ENCODE data around the gene SETBP1.

SETBP1 gene

DNA sequence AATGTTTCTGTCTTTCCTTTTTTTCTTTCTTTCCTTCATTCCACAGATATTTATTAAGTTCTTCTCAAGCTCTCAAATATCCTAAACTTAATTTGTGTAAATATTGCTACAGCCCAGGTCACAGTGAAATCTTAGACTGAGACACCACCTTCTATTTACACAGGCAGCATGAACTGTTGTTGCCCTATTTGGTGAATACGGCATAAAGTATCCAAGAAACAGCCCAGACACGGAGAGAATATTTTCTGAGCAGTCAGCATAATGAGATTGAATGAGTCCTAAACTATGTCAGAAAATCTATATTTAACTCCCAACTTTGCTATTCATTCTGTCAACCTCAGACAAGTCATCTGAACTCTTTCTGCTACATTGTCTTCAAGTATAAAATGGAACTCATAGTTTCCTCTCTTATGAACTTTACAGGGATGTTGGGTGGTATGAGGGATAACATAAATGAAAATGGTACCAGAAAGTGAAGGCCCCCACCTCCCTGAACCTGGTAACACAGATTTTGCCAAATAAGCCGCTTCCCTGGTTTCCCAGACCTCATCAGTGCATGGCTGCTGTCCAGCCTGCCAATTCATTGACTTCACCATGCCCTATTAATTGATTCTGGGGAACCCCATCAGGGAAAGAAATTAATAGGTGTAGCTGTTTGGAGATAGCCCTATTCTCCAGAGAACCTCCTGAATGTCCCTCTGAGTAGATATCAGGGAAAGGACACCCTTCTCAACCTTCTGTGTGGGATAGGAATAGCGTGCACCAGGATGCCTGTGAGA, 235.9 kb downstream of the SETBP1 start:
- Histone ChIP-seq H2BK15ac (ENCODE audit: low read length) (no peak overlapping the region), H2BK120ac (ENCODE audit: low read depth, low read length) (no peak overlapping the region), H3K9ac (ENCODE audit: low read depth, low read length, poor library complexity) (no peak overlapping the region), H3K9me3 (replicated peaks in 1 of 2; ENCODE audit: control insufficient read depth in 2 of 2, insufficient read depth in 1 of 2, low read depth in 1 of 2, low read length in 2 of 2) (no peaks in the 10 kb centered on the region), H3K27me3 (ENCODE audit: control insufficient read depth in 3 of 3, insufficient read depth in 3 of 3, low read depth in 1 of 3, low read length in 3 of 3) (no peaks in the 10 kb centered on the region), H3K36me3 (replicated peaks in 1 of 2; ENCODE audit: control insufficient read depth in 2 of 2, insufficient read depth in 2 of 2, low read length in 2 of 2) (no peaks in the 10 kb centered on the region), H3K4me2 (ENCODE audit: insufficient read depth, low read length, poor library complexity, severe bottlenecking) (no peak overlapping the region), H3K23ac (ENCODE audit: low read depth, low read length, poor library complexity) (no peak overlapping the region), H3K79me1 (ENCODE audit: low read depth, low read length) (no peaks in the 10 kb centered on the region), H3K4ac (ENCODE audit: low read length) (no peak overlapping the region), H4K91ac (ENCODE audit: low read depth, low read length, poor library complexity) (no peak overlapping the region), H3K27ac (replicated peaks; ENCODE audit: low read length) (no peak overlapping the region), H2BK5ac (ENCODE audit: low read length) (no peak overlapping the region), H3K14ac (ENCODE audit: low read length) (no peak overlapping the region), H3K18ac (ENCODE audit: low read length) (no peak overlapping the region), H2BK12ac (ENCODE audit: low read length) (no peak overlapping the region), H4K8ac (ENCODE audit: low read depth, low read length) (no peak overlapping the region), H3K4me1 (ENCODE audit: control insufficient read depth in 2 of 2, insufficient read depth in 1 of 2, low read depth in 1 of 2, low read length in 2 of 2) (no peaks in the 10 kb centered on the region), H2AK5ac (ENCODE audit: low read depth, low read length) (no peak overlapping the region), H2AFZ (ENCODE audit: low read length) (no peak overlapping the region), H3K4me3 (ENCODE audit: low read length in 2 of 2) (no peak overlapping the region)
- DNase-seq (ENCODE audit: low spot score): no peak
- no CpG with 5 or more reads among the region's 4 CpGs for WGBS, 2 donors (ENCODE audit: extremely low coverage in 2 of 2, insufficient read length in 2 of 2, insufficient replicate concordance in 1 of 2)

DNA sequence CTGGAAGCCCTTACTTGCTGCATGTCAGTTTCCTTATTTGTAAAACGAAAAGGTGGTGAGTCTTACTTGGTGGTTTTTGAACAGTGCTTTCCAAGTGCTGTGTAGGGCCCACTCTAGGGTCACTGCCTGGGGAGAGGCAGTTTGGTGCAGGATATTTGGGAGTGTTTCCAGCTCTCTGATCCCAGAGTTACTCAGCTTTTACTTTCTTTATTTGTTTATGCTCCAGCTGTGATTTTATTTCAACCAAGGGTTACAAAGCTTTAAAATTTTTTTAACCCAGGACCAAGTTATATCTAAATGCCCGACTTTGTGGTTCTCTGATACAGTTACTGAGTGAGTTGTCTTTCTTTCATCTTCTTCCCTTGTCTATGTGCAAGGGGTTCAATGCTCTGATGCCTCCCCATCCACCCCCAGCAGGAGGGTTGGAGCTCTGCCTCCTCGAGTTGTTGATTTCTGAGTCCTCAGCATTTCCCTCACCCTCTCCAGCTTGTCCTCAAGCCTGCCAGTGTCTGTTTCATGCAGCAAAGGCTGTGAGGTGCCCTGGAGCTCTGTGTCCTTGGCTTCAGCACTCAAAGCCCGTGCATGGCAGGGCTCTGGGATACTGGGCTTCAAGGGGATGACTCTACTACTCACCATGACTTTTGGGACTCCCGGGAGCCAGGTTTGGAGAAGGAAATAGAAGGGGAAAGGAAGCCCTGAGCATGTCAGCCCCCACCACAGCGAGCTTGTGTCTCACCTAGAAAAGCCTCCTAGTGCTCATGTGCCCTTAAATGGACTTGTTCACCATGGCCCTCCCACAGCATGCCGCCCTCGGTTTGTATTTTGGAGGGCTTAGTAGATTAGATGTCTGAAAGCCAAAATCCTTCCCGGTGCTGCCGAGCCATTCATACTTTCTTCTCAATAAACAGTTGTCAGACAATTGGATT, 236.8 kb downstream of the SETBP1 start:
- Histone ChIP-seq H3K27me3 (ENCODE audit: control insufficient read depth in 3 of 3, insufficient read depth in 3 of 3, low read depth in 1 of 3, low read length in 3 of 3) (no peaks in the 10 kb centered on the region), H2BK120ac (ENCODE audit: low read depth, low read length) (no peak overlapping the region), H3K27ac (replicated peaks; ENCODE audit: low read length) (no peak overlapping the region), H3K4ac (ENCODE audit: low read length) (no peak overlapping the region), H3K4me1 (ENCODE audit: control insufficient read depth in 2 of 2, insufficient read depth in 1 of 2, low read depth in 1 of 2, low read length in 2 of 2) (peaks cover 0 to under 1% of the 10 kb centered on the region in 2 donors), H2BK5ac (ENCODE audit: low read length) (no peak overlapping the region), H4K8ac (ENCODE audit: low read depth, low read length) (no peak overlapping the region), H3K18ac (ENCODE audit: low read length) (no peak overlapping the region), H2AK5ac (ENCODE audit: low read depth, low read length) (no peak overlapping the region), H3K79me1 (ENCODE audit: low read depth, low read length) (no peaks in the 10 kb centered on the region), H2AFZ (ENCODE audit: low read length) (no peak overlapping the region), H2BK15ac (ENCODE audit: low read length) (no peak overlapping the region), H3K9ac (ENCODE audit: low read depth, low read length, poor library complexity) (no peak overlapping the region), H3K4me2 (ENCODE audit: insufficient read depth, low read length, poor library complexity, severe bottlenecking) (no peak overlapping the region), H3K23ac (ENCODE audit: low read depth, low read length, poor library complexity) (no peak overlapping the region), H3K9me3 (replicated peaks in 1 of 2; ENCODE audit: control insufficient read depth in 2 of 2, insufficient read depth in 1 of 2, low read depth in 1 of 2, low read length in 2 of 2) (no peaks in the 10 kb centered on the region), H3K4me3 (ENCODE audit: low read length in 2 of 2) (no peak overlapping the region), H3K14ac (ENCODE audit: low read length) (no peak overlapping the region), H3K36me3 (replicated peaks in 1 of 2; ENCODE audit: control insufficient read depth in 2 of 2, insufficient read depth in 2 of 2, low read length in 2 of 2) (no peaks in the 10 kb centered on the region), H2BK12ac (ENCODE audit: low read length) (no peak overlapping the region), H4K91ac (ENCODE audit: low read depth, low read length, poor library complexity) (no peak overlapping the region)
- no CpG with 5 or more reads among the region's 10 CpGs for WGBS, 2 donors (ENCODE audit: extremely low coverage in 2 of 2, insufficient read length in 2 of 2, insufficient replicate concordance in 1 of 2)
- no peak for DNase-seq (ENCODE audit: low spot score)

- H4K91ac ChIP-seq (ENCODE audit: low read depth, low read length, poor library complexity): no peak overlapping the region
- H3K14ac ChIP-seq (ENCODE audit: low read length): no peak overlapping the region
- no peak overlapping the region for H3K4me2 ChIP-seq (ENCODE audit: insufficient read depth, low read length, poor library complexity, severe bottlenecking)
- H3K27ac ChIP-seq (replicated peaks; ENCODE audit: low read length): no peak overlapping the region
- no peak overlapping the region for H3K9ac ChIP-seq (ENCODE audit: low read depth, low read length, poor library complexity)
- H3K4ac ChIP-seq (ENCODE audit: low read length): no peak overlapping the region
- H2AK5ac ChIP-seq (ENCODE audit: low read depth, low read length): no peak overlapping the region
- no peak overlapping the region for H2BK5ac ChIP-seq (ENCODE audit: low read length)
- no peaks in the 10 kb centered on the region for H3K9me3 ChIP-seq (replicated peaks in 1 of 2; ENCODE audit: control insufficient read depth in 2 of 2, insufficient read depth in 1 of 2, low read depth in 1 of 2, low read length in 2 of 2)
- no CpG with 5 or more reads among the region's 4 CpGs for WGBS, 2 donors (ENCODE audit: extremely low coverage in 2 of 2, insufficient read length in 2 of 2, insufficient replicate concordance in 1 of 2)
- no peak overlapping the region for H3K4me3 ChIP-seq (ENCODE audit: low read length in 2 of 2)
- H3K27me3 ChIP-seq (ENCODE audit: control insufficient read depth in 3 of 3, insufficient read depth in 3 of 3, low read depth in 1 of 3, low read length in 3 of 3): no peaks in the 10 kb centered on the region
- H3K79me1 ChIP-seq (ENCODE audit: low read depth, low read length): no peaks in the 10 kb centered on the region
- H2BK120ac ChIP-seq (ENCODE audit: low read depth, low read length): no peak overlapping the region
- no peak overlapping the region for H2AFZ ChIP-seq (ENCODE audit: low read length)
- H3K36me3 ChIP-seq (replicated peaks in 1 of 2; ENCODE audit: control insufficient read depth in 2 of 2, insufficient read depth in 2 of 2, low read length in 2 of 2): no peaks in the 10 kb centered on the region
- no peak for DNase-seq (ENCODE audit: low spot score)
- no peak overlapping the region for H3K23ac ChIP-seq (ENCODE audit: low read depth, low read length, poor library complexity)
- peaks cover 0 to 3% of the 10 kb centered on the region in 2 donors for H3K4me1 ChIP-seq (ENCODE audit: control insufficient read depth in 2 of 2, insufficient read depth in 1 of 2, low read depth in 1 of 2, low read length in 2 of 2)
- no peak overlapping the region for H3K18ac ChIP-seq (ENCODE audit: low read length)
- no peak overlapping the region for H4K8ac ChIP-seq (ENCODE audit: low read depth, low read length)
- no peak overlapping the region for H2BK12ac ChIP-seq (ENCODE audit: low read length)
- no peak overlapping the region for H2BK15ac ChIP-seq (ENCODE audit: low read length)
Measured at GRCh38 chr18:44918142-44918476, 237.4 kb downstream of the SETBP1 start.

- no peak overlapping the region for H2AFZ ChIP-seq (ENCODE audit: low read length)
- no peak overlapping the region for H3K23ac ChIP-seq (ENCODE audit: low read depth, low read length, poor library complexity)
- no peak overlapping the region for H3K9ac ChIP-seq (ENCODE audit: low read depth, low read length, poor library complexity)
- no peaks in the 10 kb centered on the region for H3K79me1 ChIP-seq (ENCODE audit: low read depth, low read length)
- H3K14ac ChIP-seq (ENCODE audit: low read length): no peak overlapping the region
- DNase-seq (ENCODE audit: low spot score): no peak
- H3K27me3 ChIP-seq (ENCODE audit: control insufficient read depth in 3 of 3, insufficient read depth in 3 of 3, low read depth in 1 of 3, low read length in 3 of 3): no peaks in the 10 kb centered on the region
- H3K4me2 ChIP-seq (ENCODE audit: insufficient read depth, low read length, poor library complexity, severe bottlenecking): no peak overlapping the region
- no peaks in the 10 kb centered on the region for H3K36me3 ChIP-seq (replicated peaks in 1 of 2; ENCODE audit: control insufficient read depth in 2 of 2, insufficient read depth in 2 of 2, low read length in 2 of 2)
- H3K4me1 ChIP-seq (ENCODE audit: control insufficient read depth in 2 of 2, insufficient read depth in 1 of 2, low read depth in 1 of 2, low read length in 2 of 2): peaks cover 0 to 3% of the 10 kb centered on the region in 2 donors
- no peak overlapping the region for H4K91ac ChIP-seq (ENCODE audit: low read depth, low read length, poor library complexity)
- H3K18ac ChIP-seq (ENCODE audit: low read length): no peak overlapping the region
- no peak overlapping the region for H2BK5ac ChIP-seq (ENCODE audit: low read length)
- no peak overlapping the region for H3K4ac ChIP-seq (ENCODE audit: low read length)
- H2AK5ac ChIP-seq (ENCODE audit: low read depth, low read length): no peak overlapping the region
- WGBS, 2 donors (ENCODE audit: extremely low coverage in 2 of 2, insufficient read length in 2 of 2, insufficient replicate concordance in 1 of 2): no CpG with 5 or more reads among the region's 4 CpGs
- no peak overlapping the region for H2BK120ac ChIP-seq (ENCODE audit: low read depth, low read length)
- no peak overlapping the region for H3K27ac ChIP-seq (replicated peaks; ENCODE audit: low read length)
- no peak overlapping the region for H3K4me3 ChIP-seq (ENCODE audit: low read length in 2 of 2)
- H2BK15ac ChIP-seq (ENCODE audit: low read length): no peak overlapping the region
- H3K9me3 ChIP-seq (replicated peaks in 1 of 2; ENCODE audit: control insufficient read depth in 2 of 2, insufficient read depth in 1 of 2, low read depth in 1 of 2, low read length in 2 of 2): no peaks in the 10 kb centered on the region
- H4K8ac ChIP-seq (ENCODE audit: low read depth, low read length): no peak overlapping the region
- no peak overlapping the region for H2BK12ac ChIP-seq (ENCODE audit: low read length)
Measured at GRCh38 chr18:44920441-44920840, 239.8 kb downstream of the SETBP1 start.

Measured in neuronal stem cell (in vitro differentiated cells).